Measurements from ENCODE around the gene GPX4.

Gene GPX4

GRCh38 chr19:1129535-1129934, 25.7 kb downstream of the GPX4 start:
- no peak overlapping the region for H3K27ac ChIP-seq (ENCODE audit: low read length)
- WGBS (ENCODE audit: insufficient coverage, insufficient read length): no CpG with 5 or more reads among the region's 18 CpGs

GRCh38 chr19:1130771-1131717, 27.2 kb downstream of the GPX4 start:
- Histone ChIP-seq H3K36me3 (ENCODE audit: control insufficient read depth, insufficient read depth, low read length) (peaks cover 6% of the 10 kb centered on the region), H3K9me3 (ENCODE audit: control insufficient read depth, insufficient read depth, low read length) (no peaks in the 10 kb centered on the region), H3K4me3 (ENCODE audit: low read length) (no peak overlapping the region), H3K27me3 (ENCODE audit: control insufficient read depth, insufficient read depth, low read length) (no peaks in the 10 kb centered on the region), H3K4me1 (ENCODE audit: control insufficient read depth, insufficient read depth, low read length) (peaks cover 6% of the 10 kb centered on the region), H3K27ac (ENCODE audit: low read length) (no peak overlapping the region)
- WGBS (ENCODE audit: insufficient coverage, insufficient read length): no CpG with 5 or more reads among the region's 22 CpGs
- no peak for DNase-seq (ENCODE audit: low read depth, low spot score)

More at GRCh38 chr19:1129535-1129934, 25.7 kb downstream of the GPX4 start:
- Histone ChIP-seq H3K4me3 (ENCODE audit: low read length) (no peak overlapping the region), H3K9me3 (ENCODE audit: control insufficient read depth, insufficient read depth, low read length) (no peaks in the 10 kb centered on the region), H3K27me3 (ENCODE audit: control insufficient read depth, insufficient read depth, low read length) (no peaks in the 10 kb centered on the region), H3K36me3 (ENCODE audit: control insufficient read depth, insufficient read depth, low read length) (peaks cover 6% of the 10 kb centered on the region), H3K4me1 (ENCODE audit: control insufficient read depth, insufficient read depth, low read length) (peaks cover 6% of the 10 kb centered on the region)
- no peak for DNase-seq (ENCODE audit: low read depth, low spot score)

GRCh38 chr19:1131718-1132551, 28.1 kb downstream of the GPX4 start:
- peaks cover 6% of the 10 kb centered on the region for H3K4me1 ChIP-seq (ENCODE audit: control insufficient read depth, insufficient read depth, low read length)
- H3K9me3 ChIP-seq (ENCODE audit: control insufficient read depth, insufficient read depth, low read length): no peaks in the 10 kb centered on the region
- no peak for DNase-seq (ENCODE audit: low read depth, low spot score)
- no peaks in the 10 kb centered on the region for H3K27me3 ChIP-seq (ENCODE audit: control insufficient read depth, insufficient read depth, low read length)
- peaks cover 5% of the 10 kb centered on the region for H3K36me3 ChIP-seq (ENCODE audit: control insufficient read depth, insufficient read depth, low read length)
- peak overlapping the region; percentile 18; the same call in 1 of the 2 replicates for H3K4me3 ChIP-seq (ENCODE audit: low read length)
- no peak overlapping the region for H3K27ac ChIP-seq (ENCODE audit: low read length)
- WGBS (ENCODE audit: insufficient coverage, insufficient read length): no CpG with 5 or more reads among the region's 64 CpGs

GRCh38 chr19:1132552-1133383, 29.0 kb downstream of the GPX4 start:
- no peak for DNase-seq (ENCODE audit: low read depth, low spot score)
- Histone ChIP-seq H3K27ac (ENCODE audit: low read length) (no peak overlapping the region), H3K36me3 (ENCODE audit: control insufficient read depth, insufficient read depth, low read length) (no peaks in the 10 kb centered on the region; the same call in 1 of the 2 replicates), H3K4me1 (ENCODE audit: control insufficient read depth, insufficient read depth, low read length) (peaks cover 6% of the 10 kb centered on the region), H3K4me3 (ENCODE audit: low read length) (no peak overlapping the region), H3K9me3 (ENCODE audit: control insufficient read depth, insufficient read depth, low read length) (no peaks in the 10 kb centered on the region), H3K27me3 (ENCODE audit: control insufficient read depth, insufficient read depth, low read length) (no peaks in the 10 kb centered on the region)
- WGBS (ENCODE audit: insufficient coverage, insufficient read length): no CpG with 5 or more reads among the region's 48 CpGs

GRCh38 chr19:1133471-1133929, 29.7 kb downstream of the GPX4 start:
- no peak overlapping the region for H3K4me3 ChIP-seq (ENCODE audit: low read length)
- no CpG with 5 or more reads among the region's 25 CpGs for WGBS (ENCODE audit: insufficient coverage, insufficient read length)
- DNase-seq (ENCODE audit: low read depth, low spot score): no peak
- no peaks in the 10 kb centered on the region; the same call in 1 of the 2 replicates for H3K36me3 ChIP-seq (ENCODE audit: control insufficient read depth, insufficient read depth, low read length)
- no peaks in the 10 kb centered on the region for H3K9me3 ChIP-seq (ENCODE audit: control insufficient read depth, insufficient read depth, low read length)
- H3K4me1 ChIP-seq (ENCODE audit: control insufficient read depth, insufficient read depth, low read length): peaks cover 6% of the 10 kb centered on the region
- no peaks in the 10 kb centered on the region for H3K27me3 ChIP-seq (ENCODE audit: control insufficient read depth, insufficient read depth, low read length)
- H3K27ac ChIP-seq (ENCODE audit: low read length): no peak overlapping the region

GRCh38 chr19:1134431-1134830, 30.6 kb downstream of the GPX4 start:
- no peaks in the 10 kb centered on the region for H3K27me3 ChIP-seq (ENCODE audit: control insufficient read depth, insufficient read depth, low read length)
- H3K9me3 ChIP-seq (ENCODE audit: control insufficient read depth, insufficient read depth, low read length): no peaks in the 10 kb centered on the region
- no peak overlapping the region for H3K27ac ChIP-seq (ENCODE audit: low read length)
- H3K4me3 ChIP-seq (ENCODE audit: low read length): no peak overlapping the region
- no peak for DNase-seq (ENCODE audit: low read depth, low spot score)
- no CpG with 5 or more reads among the region's 11 CpGs for WGBS (ENCODE audit: insufficient coverage, insufficient read length)
- peaks cover 6% of the 10 kb centered on the region for H3K4me1 ChIP-seq (ENCODE audit: control insufficient read depth, insufficient read depth, low read length)
- H3K36me3 ChIP-seq (ENCODE audit: control insufficient read depth, insufficient read depth, low read length): no peaks in the 10 kb centered on the region; the same call in 1 of the 2 replicates

- H3K27ac ChIP-seq (ENCODE audit: low read length): no peak overlapping the region
- WGBS (ENCODE audit: insufficient coverage, insufficient read length): no CpG with 5 or more reads among the region's 17 CpGs
- H3K4me1 ChIP-seq (ENCODE audit: control insufficient read depth, insufficient read depth, low read length): peaks cover 6% of the 10 kb centered on the region
Measured at GRCh38 chr19:1135454-1135853, 31.7 kb downstream of the GPX4 start.

GRCh38 chr19:1136201-1136600, 32.4 kb downstream of the GPX4 start:
- H3K4me3 ChIP-seq (ENCODE audit: low read length): no peak overlapping the region
- no peak overlapping the region for H3K27ac ChIP-seq (ENCODE audit: low read length)
- no peaks in the 10 kb centered on the region; the same call in 1 of the 2 replicates for H3K36me3 ChIP-seq (ENCODE audit: control insufficient read depth, insufficient read depth, low read length)
- DNase-seq (ENCODE audit: low read depth, low spot score): no peak
- H3K9me3 ChIP-seq (ENCODE audit: control insufficient read depth, insufficient read depth, low read length): no peaks in the 10 kb centered on the region
- no peaks in the 10 kb centered on the region for H3K27me3 ChIP-seq (ENCODE audit: control insufficient read depth, insufficient read depth, low read length)
- H3K4me1 ChIP-seq (ENCODE audit: control insufficient read depth, insufficient read depth, low read length): peaks cover 6% of the 10 kb centered on the region
- no CpG with 5 or more reads among the region's 12 CpGs for WGBS (ENCODE audit: insufficient coverage, insufficient read length)

More at GRCh38 chr19:1135454-1135853, 31.7 kb downstream of the GPX4 start:
- H3K9me3 ChIP-seq (ENCODE audit: control insufficient read depth, insufficient read depth, low read length): no peaks in the 10 kb centered on the region
- no peaks in the 10 kb centered on the region; the same call in 1 of the 2 replicates for H3K36me3 ChIP-seq (ENCODE audit: control insufficient read depth, insufficient read depth, low read length)
- no peaks in the 10 kb centered on the region for H3K27me3 ChIP-seq (ENCODE audit: control insufficient read depth, insufficient read depth, low read length)
- H3K4me3 ChIP-seq (ENCODE audit: low read length): no peak overlapping the region
- no peak for DNase-seq (ENCODE audit: low read depth, low spot score)

GRCh38 chr19:1136621-1137317, 33.0 kb downstream of the GPX4 start:
- no peak overlapping the region for H3K27ac ChIP-seq (ENCODE audit: low read length)
- peaks cover 6% of the 10 kb centered on the region for H3K4me1 ChIP-seq (ENCODE audit: control insufficient read depth, insufficient read depth, low read length)
- no peak for DNase-seq (ENCODE audit: low read depth, low spot score)
- H3K9me3 ChIP-seq (ENCODE audit: control insufficient read depth, insufficient read depth, low read length): no peaks in the 10 kb centered on the region
- H3K27me3 ChIP-seq (ENCODE audit: control insufficient read depth, insufficient read depth, low read length): no peaks in the 10 kb centered on the region
- no CpG with 5 or more reads among the region's 25 CpGs for WGBS (ENCODE audit: insufficient coverage, insufficient read length)
- H3K36me3 ChIP-seq (ENCODE audit: control insufficient read depth, insufficient read depth, low read length): no peaks in the 10 kb centered on the region; the same call in 1 of the 2 replicates
- no peak overlapping the region for H3K4me3 ChIP-seq (ENCODE audit: low read length)

Data from iPS DF 6.9 (cell line).